ENCODE data around the gene PCSK4.

The PCSK4 gene

DNA sequence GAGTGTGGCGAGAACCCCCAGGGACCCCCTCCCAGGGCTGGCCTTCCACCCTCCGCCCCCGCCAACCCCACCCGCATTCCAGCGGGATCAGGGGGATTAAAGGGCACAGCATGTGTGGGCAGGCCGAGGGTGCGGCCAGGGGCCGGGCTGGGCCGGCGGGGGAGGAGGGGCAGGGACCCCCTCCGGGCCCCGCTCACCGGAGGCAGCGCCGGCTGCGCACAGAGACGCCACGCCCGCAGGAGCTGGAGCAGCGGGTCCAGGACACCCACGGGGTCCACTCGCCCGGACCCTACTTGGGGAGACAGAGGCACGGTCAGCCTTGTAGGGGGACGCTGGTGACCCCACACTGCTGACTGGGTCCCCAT lies 20.3 kb upstream of the PCSK4 start:
- CTCF ChIA-PET, result no interaction called here
- TF ChIP-seq ARNT (IDR thresholded peaks at IDR 0.05) (no peak), SP1 (IDR thresholded peaks at IDR 0.05) (no peak), FOXA1 (IDR thresholded peaks at IDR 0.05) (no peak), TARDBP (IDR thresholded peaks at IDR 0.05) (no peak), FOXK2 (IDR thresholded peaks at IDR 0.05) (no peak), FOXM1 (IDR thresholded peaks at IDR 0.05; ENCODE audit: borderline replicate concordance) (no peak), CTBP1 (IDR thresholded peaks at IDR 0.05; ENCODE audit: borderline replicate concordance) (no peak), ELF4 (IDR thresholded peaks at IDR 0.05) (no peak), BHLHE40 (IDR thresholded peaks at IDR 0.05; ENCODE audit: borderline replicate concordance) (no peak), NFRKB (IDR thresholded peaks at IDR 0.05) (no peak), L3MBTL2 (conservative IDR thresholded peaks at IDR 0.05) (no peak), LEF1 (IDR thresholded peaks at IDR 0.05; ENCODE audit: borderline replicate concordance) (no peak), SUZ12 (IDR thresholded peaks at IDR 0.05) (no peak), ZNF384 (IDR thresholded peaks at IDR 0.05) (no peak), HDGF (IDR thresholded peaks at IDR 0.05; ENCODE audit: borderline replicate concordance) (no peak)
- TF ChIP-seq, protein P1, sequence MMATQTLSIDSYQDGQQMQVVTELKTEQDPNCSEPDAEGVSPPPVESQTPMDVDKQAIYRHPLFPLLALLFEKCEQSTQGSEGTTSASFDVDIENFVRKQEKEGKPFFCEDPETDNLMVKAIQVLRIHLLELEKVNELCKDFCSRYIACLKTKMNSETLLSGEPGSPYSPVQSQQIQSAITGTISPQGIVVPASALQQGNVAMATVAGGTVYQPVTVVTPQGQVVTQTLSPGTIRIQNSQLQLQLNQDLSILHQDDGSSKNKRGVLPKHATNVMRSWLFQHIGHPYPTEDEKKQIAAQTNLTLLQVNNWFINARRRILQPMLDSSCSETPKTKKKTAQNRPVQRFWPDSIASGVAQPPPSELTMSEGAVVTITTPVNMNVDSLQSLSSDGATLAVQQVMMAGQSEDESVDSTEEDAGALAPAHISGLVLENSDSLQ (IDR thresholded peaks at IDR 0.05), result no peak
- no peak for DNase-seq (ENCODE audit: extremely low spot score)
- POLR2A ChIA-PET, result no interaction called here

DNA sequence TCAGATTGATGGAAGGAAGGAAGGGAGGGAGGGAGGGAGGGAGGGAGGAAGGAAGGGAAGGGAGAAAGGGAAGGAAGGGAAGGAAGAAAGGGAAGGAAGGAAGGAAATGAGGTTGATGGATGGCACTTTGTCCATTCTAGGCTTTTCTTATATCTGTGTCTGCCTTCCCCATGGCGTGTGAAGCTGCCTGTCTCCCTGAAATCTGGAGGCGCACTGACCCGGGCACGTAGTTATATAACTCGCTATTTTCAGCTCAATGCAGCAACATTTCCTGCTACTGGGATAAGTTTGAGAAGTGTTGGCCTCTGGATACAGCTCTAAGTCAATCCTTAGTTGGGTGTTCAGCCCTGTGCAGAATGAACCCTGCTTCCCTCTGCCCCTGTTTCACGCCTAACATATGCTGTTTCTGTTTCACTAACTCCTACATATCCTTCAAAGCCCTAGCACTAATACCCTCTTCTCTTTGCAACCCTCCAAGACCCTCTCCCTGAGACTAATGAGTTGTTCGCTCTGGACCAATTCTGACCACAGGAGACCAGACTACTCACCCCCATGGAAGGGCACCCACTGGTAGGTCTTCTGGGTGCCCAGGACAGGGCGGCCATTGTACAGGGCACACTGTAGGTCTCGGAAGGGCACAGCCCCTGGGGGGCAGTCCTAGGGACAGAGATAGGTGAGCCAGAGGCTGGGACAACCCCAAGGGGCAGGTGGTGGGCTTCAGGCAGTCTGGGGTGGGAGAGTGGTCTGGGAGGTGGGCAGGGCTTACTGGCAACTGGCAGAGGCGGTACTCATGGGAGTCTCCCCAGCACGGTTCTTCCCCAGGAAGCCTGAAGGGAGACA lies 19.7 kb upstream of the PCSK4 start:
- TF ChIP-seq ZNF384 (IDR thresholded peaks at IDR 0.05) (no peak), HDGF (IDR thresholded peaks at IDR 0.05; ENCODE audit: borderline replicate concordance) (no peak), SUZ12 (IDR thresholded peaks at IDR 0.05) (no peak), TARDBP (IDR thresholded peaks at IDR 0.05) (no peak), SP1 (IDR thresholded peaks at IDR 0.05) (no peak)
- TF ChIP-seq, protein P1 (IDR thresholded peaks at IDR 0.05), result no peak
- POLR2A ChIA-PET, result interaction anchor here (1.0 kb wide), 1 partner anchor 241 kb away, joined by 3 read pairs; the partner anchor contains the start of gene CIRBP
- CTCF ChIA-PET, result no interaction called here
- DNase-seq (ENCODE audit: extremely low spot score), result no peak

DNA sequence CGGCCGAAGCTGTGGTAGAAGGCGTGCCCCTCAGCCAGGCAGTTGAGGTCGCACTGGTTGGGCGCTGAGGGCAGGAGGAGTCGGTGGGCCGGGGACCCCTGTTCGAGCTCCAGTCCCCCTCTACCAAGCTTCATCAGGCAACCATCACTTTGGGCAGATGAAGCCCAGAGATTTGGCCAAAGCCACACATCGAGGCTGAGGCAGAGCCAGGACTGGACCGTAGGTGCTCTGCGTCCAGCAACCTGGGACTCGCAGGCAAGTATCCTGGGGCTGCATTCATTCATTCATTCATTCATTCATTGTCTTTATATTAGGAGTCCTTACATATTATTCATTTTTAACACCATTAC lies 18.3 kb upstream of the PCSK4 start:
- ChIA-PET CTCF (no interaction called here), POLR2A (interaction anchor here (1.0 kb wide), 1 partner anchor 240 kb away, joined by 3 read pairs; the partner anchor contains the start of gene CIRBP)
- no peak for DNase-seq (ENCODE audit: extremely low spot score)
- no peak for TF ChIP-seq HDGF (IDR thresholded peaks at IDR 0.05; ENCODE audit: borderline replicate concordance)
- no peak for TF ChIP-seq ELF4 (IDR thresholded peaks at IDR 0.05)
- no peak for TF ChIP-seq SUZ12 (IDR thresholded peaks at IDR 0.05)
- TF ChIP-seq TARDBP (IDR thresholded peaks at IDR 0.05), result no peak
- no peak for TF ChIP-seq CTBP1 (IDR thresholded peaks at IDR 0.05; ENCODE audit: borderline replicate concordance)
- TF ChIP-seq BHLHE40 (IDR thresholded peaks at IDR 0.05; ENCODE audit: borderline replicate concordance), result no peak
- TF ChIP-seq FOXM1 (IDR thresholded peaks at IDR 0.05; ENCODE audit: borderline replicate concordance), result no peak
- TF ChIP-seq ARNT (IDR thresholded peaks at IDR 0.05), result no peak

DNA sequence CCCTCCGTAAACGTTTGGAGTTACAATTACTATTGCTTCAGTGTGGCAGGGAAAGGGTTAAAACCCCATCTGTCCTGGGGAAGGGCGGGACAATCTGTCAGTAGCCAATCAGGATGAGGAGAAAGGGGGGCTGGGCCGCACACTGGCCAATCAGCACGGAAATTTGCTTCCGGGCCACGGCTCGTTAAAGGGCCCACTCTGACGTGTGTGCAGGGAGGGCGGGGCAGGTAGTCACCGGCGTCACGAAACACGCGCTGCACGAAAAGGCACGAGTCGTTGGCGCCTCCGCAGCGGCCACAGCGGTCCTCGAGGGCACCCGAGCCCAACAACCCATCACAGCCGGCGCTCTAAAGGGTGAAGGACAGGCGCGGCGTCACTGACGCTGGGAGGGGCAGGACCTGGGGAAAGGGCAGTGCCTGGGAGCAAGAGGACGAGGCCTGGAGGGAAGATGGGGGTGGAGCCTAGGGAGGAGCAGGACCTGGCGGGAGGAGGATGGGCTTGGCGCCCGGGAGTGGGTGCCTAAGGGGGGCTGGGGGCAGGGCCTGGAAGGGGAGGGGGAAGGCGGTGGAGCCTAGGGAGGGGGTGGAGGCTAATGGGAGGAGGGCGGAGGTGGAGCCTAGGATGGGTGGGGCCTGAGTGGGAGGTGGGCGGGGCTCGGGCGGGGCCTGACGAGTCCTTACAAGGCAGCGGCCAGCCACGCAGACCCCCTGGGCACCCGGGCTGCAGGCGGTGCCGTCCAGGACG lies 17.8 kb upstream of the PCSK4 start:
- POLR2A ChIA-PET, result no interaction called here
- CTCF ChIA-PET, result no interaction called here
- DNase-seq (ENCODE audit: extremely low spot score), result peak; percentile 97
- no peak for TF ChIP-seq NFRKB (IDR thresholded peaks at IDR 0.05)
- no peak for TF ChIP-seq LEF1 (IDR thresholded peaks at IDR 0.05; ENCODE audit: borderline replicate concordance)
- TF ChIP-seq SUZ12 (IDR thresholded peaks at IDR 0.05), result no peak
- no peak for TF ChIP-seq ARNT (IDR thresholded peaks at IDR 0.05)
- no peak; the same call in none of the 2 replicates for TF ChIP-seq ELF4 (IDR thresholded peaks at IDR 0.05)
- TF ChIP-seq, protein P1 (IDR thresholded peaks at IDR 0.05), result peak; percentile 80
- TF ChIP-seq CTBP1 (IDR thresholded peaks at IDR 0.05; ENCODE audit: borderline replicate concordance), result no peak
- TF ChIP-seq TARDBP (IDR thresholded peaks at IDR 0.05), result no peak
- TF ChIP-seq FOXM1 (IDR thresholded peaks at IDR 0.05; ENCODE audit: borderline replicate concordance), result peak; percentile 94
- peak; percentile 96 for TF ChIP-seq L3MBTL2 (conservative IDR thresholded peaks at IDR 0.05)
- TF ChIP-seq SP1 (IDR thresholded peaks at IDR 0.05), result no peak
- TF ChIP-seq FOXK2 (IDR thresholded peaks at IDR 0.05), result no peak
- TF ChIP-seq HDGF (IDR thresholded peaks at IDR 0.05; ENCODE audit: borderline replicate concordance), result peak; percentile 56; the same call in 1 of the 2 replicates

DNA sequence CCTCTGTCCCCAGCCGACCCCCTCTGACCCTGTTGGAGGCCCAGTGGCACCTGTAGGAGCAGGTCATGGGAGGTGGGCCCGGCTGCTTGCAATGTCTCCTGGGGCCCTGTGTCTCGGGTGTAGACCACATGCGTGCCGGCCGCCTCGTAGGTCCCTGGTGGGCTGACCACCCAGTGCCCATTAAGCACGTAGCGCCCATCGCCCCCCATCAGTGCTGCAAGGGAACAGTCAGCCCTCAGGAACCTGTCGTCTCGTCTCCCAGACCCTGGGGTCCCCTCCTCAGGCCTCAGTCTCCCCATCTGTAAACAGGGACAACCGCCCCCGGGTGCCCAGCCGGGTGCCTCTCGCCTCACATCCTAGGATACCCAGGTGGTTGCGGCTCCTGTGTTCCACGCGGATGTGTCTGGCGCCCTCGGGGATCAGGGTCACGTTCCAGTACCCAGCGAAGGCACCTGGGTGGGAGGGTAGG lies 17.1 kb upstream of the PCSK4 start:
- POLR2A ChIA-PET, result interaction anchor here (1.2 kb wide), 1 partner anchor 84 kb away, joined by 3 read pairs; no protein-coding TSS in a partner anchor
- 0 out of 2 replicates have a peak, but pooled peaks have one; percentile 43 for TF ChIP-seq HDGF (IDR thresholded peaks at IDR 0.05; ENCODE audit: borderline replicate concordance)
- TF ChIP-seq BHLHE40 (IDR thresholded peaks at IDR 0.05; ENCODE audit: borderline replicate concordance), result no peak

More for the DNA sequence above, 17.1 kb upstream of the PCSK4 start:
- DNase-seq (ENCODE audit: extremely low spot score), result no peak
- CTCF ChIA-PET, result no interaction called here
